HepG2 (cell line): ENCODE measurements around the gene DELE1. TPM values are rescaled to one million over a fixed set of nuclear protein-coding genes. Genes with fewer than 3 reads are reported as not detected.

ENCODE experiments used
- ATAC-seq: fragments of 200-7000 bp; cut with Tn5 transposase; 3 replicates; pipeline ENCODE4 v1.9.1; 2020; ENCODE audit warnings: mild to moderate bottlenecking, moderate library complexity
- Bru-seq: library from RNA; stranded (reverse); fragments of 400-500 nt; gene quantifications from one replicate; lab custom pipeline; 2021; lab: Mats Ljungman, UMichigan
- BruChase-seq, 2 experiments: library from RNA; stranded (reverse); fragments of 400-500 nt; gene quantifications; one replicate each; lab custom pipeline; 2021; lab: Mats Ljungman, UMichigan
- BruUV-seq: library from RNA; stranded (reverse); fragments of 400-500 nt; replicated peaks from 2 replicates; lab custom pipeline; 2021; lab: Mats Ljungman, UMichigan
- CTCF ChIA-PET: fragments of 300-600 bp; formaldehyde crosslinking; extraction: SDS; loops from one replicate; lab custom pipeline; 2021; ENCODE audit warnings: low total read pairs, inconsistent platforms, low intra/inter-chr PET ratio; lab: Yijun Ruan, JAX
- POLR2A ChIA-PET: fragments of 350-600 bp; sonication (Branson Sonifier 250); formaldehyde crosslinking; loops from one replicate; lab custom pipeline; 2020; ENCODE audit warnings: antibody characterized with exemption, inconsistent platforms; lab: Yijun Ruan, JAX
- DNase-seq: peaks from one replicate; pipeline ENCODE4 v3.0.0-alpha.2; 2015; ENCODE audit warnings: low spot score
- FAIRE-seq: peaks from 3 replicates; lab custom pipeline; 2011; peaks lifted over from hg19 to GRCh38; lab: Jason Lieb, UNC
- H2AFZ ChIP-seq: one replicate; pipeline ENCODE4 v1.6.1; 2011; ENCODE audit warnings: low read length, inconsistent platforms
- H3K27ac ChIP-seq: fragments of 300-600 bp; 3 replicates; pipeline ENCODE4 v1.8.0; 2011; ENCODE audit warnings: mixed run types, mild to moderate bottlenecking, mixed read lengths, low read length, inconsistent platforms; ENCODE audit not compliant: insufficient read depth; ENCODE audit errors: extremely low read length
- H3K27me3 ChIP-seq, 2 experiments: fragments of 200-600 bp in 1 of 2; 2 replicates in 1 of 2; 3 replicates in 1 of 2; pipeline versions ENCODE4 v1.6.0 to v1.8.0; 2011; ENCODE audit warnings: low read length in 2 of 2, mild to moderate bottlenecking in 2 of 2, moderate library complexity in 2 of 2, inconsistent platforms in 1 of 2; ENCODE audit not compliant: insufficient read depth in 2 of 2, control insufficient read depth in 1 of 2
- H3K36me3 ChIP-seq, 2 experiments: fragments of 200-600 bp in 1 of 2; replicated peaks in 1 of 2; 2 replicates in 1 of 2; 3 replicates in 1 of 2; pipeline versions ENCODE4 v1.5.1 to v1.8.0; 2011; ENCODE audit warnings: low read length in 2 of 2, inconsistent platforms in 1 of 2; ENCODE audit not compliant: insufficient read depth in 2 of 2, control insufficient read depth in 1 of 2
- H3K4me1 ChIP-seq: 2 replicates; pipeline ENCODE4 v1.5.1; 2012; ENCODE audit warnings: low read length, inconsistent platforms; ENCODE audit not compliant: insufficient read depth
- H3K4me2 ChIP-seq: 2 replicates; pipeline ENCODE4 v1.6.0; 2011; ENCODE audit warnings: low read depth, low read length, inconsistent platforms
- H3K4me3 ChIP-seq, 3 experiments: fragments of 200-600 bp in 1 of 3; sonication (generic), shearing (Covaris generic) in 1 of 3; replicated peaks in 1 of 3; 2 replicates each; pipeline ENCODE4 v1.5.1; 2011 to 2016; ENCODE audit warnings: low read length in 3 of 3, inconsistent platforms in 2 of 3, low read depth in 2 of 3, mild to moderate bottlenecking in 2 of 3, control low read depth in 1 of 3, mixed read lengths in 1 of 3; ENCODE audit not compliant: insufficient read depth in 1 of 3
- H3K79me2 ChIP-seq: one replicate; pipeline ENCODE4 v1.6.1; 2011; ENCODE audit warnings: low read length, inconsistent platforms; ENCODE audit not compliant: insufficient read depth
- H3K9ac ChIP-seq: 2 replicates; pipeline ENCODE4 v1.6.0; 2011; ENCODE audit warnings: mild to moderate bottlenecking, low read depth, low read length, inconsistent platforms; ENCODE audit not compliant: insufficient read depth
- H3K9me3 ChIP-seq: 2 replicates; pipeline ENCODE4 v1.5.1; 2012; ENCODE audit warnings: mild to moderate bottlenecking, low read length
- H4K20me1 ChIP-seq: 2 replicates; pipeline ENCODE4 v1.6.0; 2011; ENCODE audit warnings: inconsistent platforms, mild to moderate bottlenecking, low read length, moderate library complexity; ENCODE audit not compliant: insufficient read depth
- ARID2 ChIP-seq: sonication (generic); formaldehyde crosslinking; IDR thresholded peaks from 2 replicates; pipeline ENCODE4 v1.8.1; 2022; ENCODE audit warnings: mild to moderate bottlenecking, missing genetic modification reagents, borderline replicate concordance
- EHMT2 ChIP-seq: fragments of 200-600 bp; sonication (generic); IDR thresholded peaks from 2 replicates; pipeline ENCODE4 v1.7.0; 2017; ENCODE audit warnings: antibody characterized with exemption, low read depth, low read length, borderline replicate concordance
- HOXA5 ChIP-seq: sonication (generic); formaldehyde crosslinking; IDR thresholded peaks from 2 replicates; pipeline ENCODE4 v1.4.0; 2020; ENCODE audit warnings: missing genetic modification reagents
- KDM1A ChIP-seq: IDR thresholded peaks from 2 replicates; pipeline ENCODE4 v1.6.1; 2016; ENCODE audit warnings: missing compliant biosample characterization
- MED8 ChIP-seq: sonication (generic); formaldehyde crosslinking; IDR thresholded peaks from 2 replicates; pipeline ENCODE4 v1.8.1; 2023; ENCODE audit warnings: mild to moderate bottlenecking, missing genetic modification reagents; ENCODE audit not compliant: insufficient replicate concordance
- MTA3 ChIP-seq: sonication (generic); formaldehyde crosslinking; IDR thresholded peaks from 2 replicates; pipeline ENCODE4 v1.4.0; 2020; ENCODE audit warnings: missing genetic modification reagents
- RFX3 ChIP-seq: IDR thresholded peaks from 2 replicates; pipeline ENCODE4 v1.6.1; 2016; ENCODE audit warnings: missing biosample characterization, missing genetic modification reagents
- ZC3H4 ChIP-seq: sonication (generic); formaldehyde crosslinking; IDR thresholded peaks from 2 replicates; pipeline ENCODE4 v1.4.0; 2020; ENCODE audit warnings: missing genetic modification reagents, borderline replicate concordance
- ZFP36L2 ChIP-seq: sonication (generic); formaldehyde crosslinking; IDR thresholded peaks from 2 replicates; pipeline ENCODE4 v1.4.0; 2020; ENCODE audit warnings: missing genetic modification reagents
- ZNF138 ChIP-seq: sonication (generic); formaldehyde crosslinking; IDR thresholded peaks from 2 replicates; pipeline ENCODE4 v1.5.0; 2020; ENCODE audit warnings: mild to moderate bottlenecking, low read depth, missing genetic modification reagents
- ZNF205 ChIP-seq: IDR thresholded peaks from 2 replicates; pipeline ENCODE4 v1.6.1; 2018; ENCODE audit warnings: missing biosample characterization, missing genetic modification reagents
- ZNF484 ChIP-seq: sonication (generic); formaldehyde crosslinking; IDR thresholded peaks from 2 replicates; pipeline ENCODE4 v1.5.1; 2020; ENCODE audit warnings: mild to moderate bottlenecking, low read depth, missing genetic modification reagents, borderline replicate concordance
- ZNF770 ChIP-seq: sonication (generic); formaldehyde crosslinking; IDR thresholded peaks from 2 replicates; pipeline ENCODE4 v1.5.0; 2020; ENCODE audit warnings: mild to moderate bottlenecking, missing genetic modification reagents
- WGBS: methylation state at CpG from one replicate; pipeline ENCODE4 v1.1.6; 2017; ENCODE audit warnings: low lambda C conversion rate; 5-methylcytosine and 5-hydroxymethylcytosine counted together
- in situ Hi-C: cut with HindIII; loops from 2 replicates; pipeline ENCODE4 v1.10.0; 2017; ENCODE audit warnings: low pct_unique_long_range_greater_than_20kb; ENCODE audit not compliant: extremely low pct_ligation_motif_present
- intact Hi-C: fragments of 100-400 bp; cut with micrococcal nuclease; formaldehyde crosslinking; loops from one replicate; pipeline ENCODE4 v1.10.0; 2022; ENCODE audit not compliant: unreplicated experiment
- long read RNA-seq, 2 experiments: library from RNA in 1 of 2; library from polyadenylated mRNA in 1 of 2; stranded (forward) in 1 of 2; unstranded in 1 of 2; transcript quantifications; one replicate each; pipeline ENCODE4 v2.0.0, GENCODE V29; 2019 to 2022
- polyA minus RNA-seq, 3 experiments: library from RNA; depleted of rRNA, polyadenylated mRNA; stranded (reverse); fragments of >200 nt; gene quantifications; 2 replicates each; pipeline ENCODE4 v1.2.3, GENCODE V29; 2011; ENCODE audit warnings: low replicate concordance in 1 of 3
- polyA plus RNA-seq, 8 experiments: library from polyadenylated mRNA; depleted of rRNA in 3 of 8; stranded (reverse) in 7 of 8; unstranded in 1 of 8; fragments of >200 nt; fragmentation: Illumina TruSeq in 4 of 8; extraction: Trizol in 4 of 8; gene quantifications; 2 replicates each; pipeline versions ENCODE4 v1.2.1 to v1.2.3, GENCODE V29; 2011 to 2016; ENCODE audit warnings: low read depth in 4 of 8, missing spikeins in 1 of 8, mixed read lengths in 1 of 8; ENCODE audit not compliant: insufficient read depth in 1 of 8
- total RNA-seq, 5 experiments: library from RNA; depleted of rRNA; stranded (reverse); fragments of >200 nt; fragmentation: Illumina TruSeq; extraction: Trizol; gene quantifications; 2 replicates each; pipeline ENCODE4 v1.2.3, GENCODE V29; 2016; ENCODE audit warnings: low read depth in 1 of 5

DELE1 gene, protein sequence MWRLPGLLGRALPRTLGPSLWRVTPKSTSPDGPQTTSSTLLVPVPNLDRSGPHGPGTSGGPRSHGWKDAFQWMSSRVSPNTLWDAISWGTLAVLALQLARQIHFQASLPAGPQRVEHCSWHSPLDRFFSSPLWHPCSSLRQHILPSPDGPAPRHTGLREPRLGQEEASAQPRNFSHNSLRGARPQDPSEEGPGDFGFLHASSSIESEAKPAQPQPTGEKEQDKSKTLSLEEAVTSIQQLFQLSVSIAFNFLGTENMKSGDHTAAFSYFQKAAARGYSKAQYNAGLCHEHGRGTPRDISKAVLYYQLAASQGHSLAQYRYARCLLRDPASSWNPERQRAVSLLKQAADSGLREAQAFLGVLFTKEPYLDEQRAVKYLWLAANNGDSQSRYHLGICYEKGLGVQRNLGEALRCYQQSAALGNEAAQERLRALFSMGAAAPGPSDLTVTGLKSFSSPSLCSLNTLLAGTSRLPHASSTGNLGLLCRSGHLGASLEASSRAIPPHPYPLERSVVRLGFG
- 46.5 and 57.5 TPM in 2 replicates for total RNA-seq (2016; rRNA removed; fragmentation: Illumina TruSeq; extraction: Trizol)
- total RNA-seq (2016; cell fraction: cytosol; rRNA removed; fragmentation: Illumina TruSeq; extraction: Trizol; ENCODE audit: low read depth): 7.7 and 8.6 TPM in 2 replicates
- total RNA-seq (2016; cell fraction: insoluble cytoplasmic fraction; rRNA removed; fragmentation: Illumina TruSeq; extraction: Trizol): 44.4 and 53.9 TPM in 2 replicates
- total RNA-seq (2016; cell fraction: membrane; rRNA removed; fragmentation: Illumina TruSeq; extraction: Trizol): 23.5 and 25.7 TPM in 2 replicates
- total RNA-seq (2016; cell fraction: nucleus; rRNA removed; fragmentation: Illumina TruSeq; extraction: Trizol): 61.2 and 73.5 TPM in 2 replicates
- 90.3 and 97.1 TPM in 2 replicates for polyA plus RNA-seq (2011; rRNA removed)
- polyA plus RNA-seq (2011; cell fraction: cytosol; rRNA removed): 44.7 and 66.5 TPM in 2 replicates
- 267 and 277 TPM in 2 replicates for polyA plus RNA-seq (2011; cell fraction: nucleus; rRNA removed)
- polyA plus RNA-seq (2012): 44.3 and 49.8 TPM in 2 replicates
- polyA plus RNA-seq (2016; cell fraction: cytosol; fragmentation: Illumina TruSeq; extraction: Trizol; ENCODE audit: low read depth): 8.6 and 10.7 TPM in 2 replicates
- polyA plus RNA-seq (2016; cell fraction: insoluble cytoplasmic fraction; fragmentation: Illumina TruSeq; extraction: Trizol; ENCODE audit: low read depth): 46.9 and 52.3 TPM in 2 replicates
- 20.4 and 27.3 TPM in 2 replicates for polyA plus RNA-seq (2016; cell fraction: membrane; fragmentation: Illumina TruSeq; extraction: Trizol; ENCODE audit: low read depth)
- polyA plus RNA-seq (2016; cell fraction: nucleus; fragmentation: Illumina TruSeq; extraction: Trizol; ENCODE audit: insufficient read depth, low read depth): 113 TPM in 2 replicates
- 120 and 133 TPM in 2 replicates for polyA minus RNA-seq (2011; rRNA and poly(A)+ RNA removed; ENCODE audit: low replicate concordance)
- 27.7 and 33.0 TPM in 2 replicates for polyA minus RNA-seq (2011; cell fraction: cytosol; rRNA and poly(A)+ RNA removed)
- 76.1 and 82.6 TPM in 2 replicates for polyA minus RNA-seq (2011; cell fraction: nucleus; rRNA and poly(A)+ RNA removed)
- Bru-seq, nascent RNA: percentile 85 among the genes with signal in this experiment
- percentile 74 among the genes with signal in this experiment for BruChase-seq, experiment 1, labeled RNA remaining after a 6-hour chase
- percentile 89 among the genes with signal in this experiment for BruChase-seq, experiment 2, labeled RNA remaining after a 2-hour chase
- long read RNA-seq, experiment 1, full-length matches to known transcripts: 6 of 41 reads
- long read RNA-seq, experiment 1, partial matches to known transcripts: 15 of 41 reads
- long read RNA-seq, experiment 1, other reads (novel, unspliced or antisense): 20 of 41 reads
- long read RNA-seq, experiment 2, full-length matches to known transcripts: 9 of 79 reads
- long read RNA-seq, experiment 2, partial matches to known transcripts: 29 of 79 reads
- long read RNA-seq, experiment 2, other reads (novel, unspliced or antisense): 41 of 79 reads

GRCh38 chr5:141923448-141924313 lies at the start of gene DELE1:
Gene DELE1 (plus strand): TSS chr5:141923871. CDS start chr5:141923942, 71 bp downstream.
- peak within 1 kb of the TSS; percentile 91 for H3K9ac ChIP-seq
- peak; percentile 90 for DNase-seq
- in situ Hi-C loops: no loop called here
- peaks cover 42% of the 10 kb centered on the region for H3K4me1 ChIP-seq
- ChIA-PET POLR2A (interaction anchor here (0.6 to 2.1 kb wide), 24 partner anchors 9 to 604 kb away, joined by 3 to 26 read pairs (median 4); partner anchors contain the start of genes GNPDA1, HDAC3, RELL2 and RNF14), CTCF (interaction anchor here (0.6 kb wide), 1 partner anchor 218 kb away, joined by 3 read pairs; no protein-coding TSS in a partner anchor)
- H3K27me3 ChIP-seq: no peaks in the 10 kb centered on the region
- H3K9me3 ChIP-seq: no peaks in the 10 kb centered on the region
- BruUV-seq: TSS peak; percentile 98
- intact Hi-C loops: no loop called here
- FAIRE-seq: peak; percentile 82
- H3K36me3 ChIP-seq: peaks cover 8 to 30% of the 10 kb centered on the region in 2 experiments; a peak in 4 of 5 replicates
- peak within 1 kb of the TSS; percentile 76 to 85 (median 80) for H3K4me3 ChIP-seq
- under 1% methylated on average over 23 of the region's 53 CpGs for WGBS
- ATAC-seq: peak; percentile 98
- peak within 1 kb of the TSS; percentile 98 for H3K4me2 ChIP-seq
- peaks cover 7% of the 10 kb centered on the region for H3K79me2 ChIP-seq
- H3K27ac ChIP-seq: peak within 1 kb of the TSS; percentile 96
- H4K20me1 ChIP-seq: 0 out of 2 replicates have a peak, but pooled peaks cover 3% of the 10 kb centered on the region
- no peak within 1 kb of the TSS for H2AFZ ChIP-seq
- TF ChIP-seq HOXA5 (CRISPR knock-in tag): no peak
- peak; percentile 59; the same call in 1 of the 2 replicates for TF ChIP-seq ZFP36L2
- no peak for TF ChIP-seq ZC3H4
- TF ChIP-seq MED8: peak; percentile 78
- no peak; the same call in 1 of the 2 replicates for TF ChIP-seq EHMT2
- peak; percentile 63; the same call in 1 of the 2 replicates for TF ChIP-seq ZNF484 (CRISPR knock-in tag)
- no peak for TF ChIP-seq KDM1A
- TF ChIP-seq ZNF205 (CRISPR knock-in tag): peak; percentile 54; the same call in 1 of the 2 replicates
- no peak for TF ChIP-seq MTA3 (CRISPR knock-in tag)
- TF ChIP-seq ARID2 (CRISPR knock-in tag): 0 out of 2 replicates have a peak, but pooled peaks have one; percentile 76
- peak; percentile 41; the same call in 1 of the 2 replicates for TF ChIP-seq ZNF770 (CRISPR knock-in tag)
- peak; percentile 90 for TF ChIP-seq ZNF138
- no peak for TF ChIP-seq RFX3 (CRISPR knock-in tag)
